K562 (cell line): Measurements from ENCODE around the gene SDR39U1. TPM values are rescaled to one million over a fixed set of nuclear protein-coding genes. Genes with fewer than 3 reads are reported as not detected.

Experiments
- HIVEP1 ChIP-seq: fragments of 250-450 bp; sonication (Bioruptor Pico); IDR thresholded peaks from 2 replicates; pipeline ENCODE4 v1.4.0; 2020; ENCODE audit warnings: mild to moderate bottlenecking
- NFIC ChIP-seq: fragments of 450-650 bp; IDR thresholded peaks from 2 replicates; pipeline ENCODE4 v1.6.1; 2017; ENCODE audit warnings: mild to moderate bottlenecking, inconsistent platforms
- ZNF133 ChIP-seq: fragments of 250-450 bp; sonication (Bioruptor Pico); IDR thresholded peaks from 2 replicates; pipeline ENCODE4 v1.4.0; 2020; ENCODE audit warnings: mild to moderate bottlenecking
- ZNF354B ChIP-seq: fragments of 250-450 bp; sonication (Bioruptor Pico); IDR thresholded peaks from 2 replicates; pipeline ENCODE4 v1.4.0; 2020
- ZNF696 ChIP-seq: fragments of 250-450 bp; sonication (Bioruptor Pico); conservative IDR thresholded peaks from 2 replicates; pipeline ENCODE4 v1.4.0; 2020; ENCODE audit warnings: mild to moderate bottlenecking, moderate library complexity
- ZSCAN29 ChIP-seq: fragments of 450-650 bp; IDR thresholded peaks from 2 replicates; pipeline ENCODE4 v1.6.1; 2017
- polyA plus RNA-seq, 8 experiments: library from polyadenylated mRNA; depleted of rRNA in 4 of 8; stranded (reverse) in 5 of 8; unstranded in 3 of 8; fragments of >200 nt; fragmentation: Nextera tagmentation in 2 of 8; fragmentation: Illumina TruSeq in 1 of 8; extraction: Ambion mirVana in 2 of 8; extraction: Trizol in 1 of 8; gene quantifications; 2 replicates each; pipeline versions ENCODE4 v1.2.1 to v1.2.3, GENCODE V29; 2011 to 2014; ENCODE audit warnings: inconsistent platforms in 1 of 8, missing spikeins in 1 of 8
- total RNA-seq, 7 experiments: library from RNA; depleted of rRNA in 6 of 7; stranded (reverse); fragments of >200 nt in 6 of 7; fragmentation: Illumina TruSeq in 2 of 7; extraction: Trizol in 2 of 7; gene quantifications; 2 replicates each; pipeline versions ENCODE4 v1.2.1 to v1.2.3, GENCODE V29; 2011 to 2021; ENCODE audit warnings: low replicate concordance in 1 of 7
- TF ChIP-seq, protein P1 (sequence below): fragments of 200-800 bp; sonication (Bioruptor generic); IDR thresholded peaks from 2 replicates; pipeline ENCODE4 v1.6.1; 2016; ENCODE audit warnings: missing genetic modification characterization, missing compliant biosample characterization
- TF ChIP-seq, protein P2 (sequence below): fragments of 250-450 bp; sonication (Bioruptor Pico); IDR thresholded peaks from 2 replicates; pipeline ENCODE4 v1.5.0; 2021; ENCODE audit warnings: mild to moderate bottlenecking, moderate library complexity
- TF ChIP-seq, protein P3 (sequence below), 2 experiments: fragments of 450-650 bp; IDR thresholded peaks; 2 replicates each; pipeline ENCODE4 v1.6.1; 2016

SDR39U1 gene
- total and polyA plus RNA-seq, 9 of the 15 experiments (the other 6 are each of a cell fraction or from before 2014, with no cell fraction given): 10.4 to 56.1 (median 19.8) TPM

DNA sequence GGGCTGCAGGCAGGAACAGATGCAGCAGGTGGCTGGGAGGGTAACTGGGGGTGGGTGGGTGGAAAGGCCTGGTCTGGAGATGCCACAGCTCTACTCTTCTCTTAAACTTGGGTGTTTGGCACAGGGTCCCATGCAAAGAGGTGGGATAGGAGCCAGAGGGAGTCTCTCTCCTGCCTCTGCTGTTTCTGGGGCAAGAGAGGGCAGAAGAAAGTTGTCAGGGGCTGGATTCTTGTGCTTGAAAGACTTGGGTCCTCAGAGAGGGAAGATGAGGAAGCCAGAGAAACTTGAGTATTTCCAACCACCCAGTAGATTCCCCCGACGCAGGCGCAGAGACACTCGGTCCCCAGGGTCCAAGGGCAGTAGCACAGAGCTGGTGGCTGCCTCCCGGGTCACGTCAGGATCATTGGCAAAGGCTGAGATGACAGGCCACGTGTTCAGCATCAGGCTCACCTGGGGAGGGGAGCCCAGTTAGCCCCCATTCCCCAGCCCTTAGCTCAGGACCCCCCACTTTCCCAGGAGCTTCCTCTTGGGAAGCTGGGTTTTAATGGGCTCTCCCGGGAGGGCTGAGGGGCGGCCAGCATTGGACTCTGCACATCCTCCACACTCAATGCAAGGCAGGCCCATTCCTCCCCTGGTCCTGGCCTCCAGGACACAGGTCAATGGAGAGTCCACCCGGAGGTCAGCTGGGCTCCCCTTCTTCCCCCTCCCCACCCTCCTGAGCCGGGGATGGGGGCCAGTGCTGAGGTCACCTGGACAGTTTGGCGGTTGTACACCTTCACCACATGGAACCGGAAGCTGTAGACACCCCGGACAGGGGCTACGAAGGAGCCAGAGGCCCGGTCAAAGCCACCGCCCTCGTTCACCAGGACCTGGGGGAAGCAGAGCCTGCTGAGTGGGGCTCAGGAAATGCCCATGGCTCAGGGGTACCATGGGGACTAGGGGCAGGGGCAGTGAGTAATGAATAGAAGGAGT, 14.8 kb downstream of the SDR39U1 start (continued):
- TF ChIP-seq, protein P1, sequence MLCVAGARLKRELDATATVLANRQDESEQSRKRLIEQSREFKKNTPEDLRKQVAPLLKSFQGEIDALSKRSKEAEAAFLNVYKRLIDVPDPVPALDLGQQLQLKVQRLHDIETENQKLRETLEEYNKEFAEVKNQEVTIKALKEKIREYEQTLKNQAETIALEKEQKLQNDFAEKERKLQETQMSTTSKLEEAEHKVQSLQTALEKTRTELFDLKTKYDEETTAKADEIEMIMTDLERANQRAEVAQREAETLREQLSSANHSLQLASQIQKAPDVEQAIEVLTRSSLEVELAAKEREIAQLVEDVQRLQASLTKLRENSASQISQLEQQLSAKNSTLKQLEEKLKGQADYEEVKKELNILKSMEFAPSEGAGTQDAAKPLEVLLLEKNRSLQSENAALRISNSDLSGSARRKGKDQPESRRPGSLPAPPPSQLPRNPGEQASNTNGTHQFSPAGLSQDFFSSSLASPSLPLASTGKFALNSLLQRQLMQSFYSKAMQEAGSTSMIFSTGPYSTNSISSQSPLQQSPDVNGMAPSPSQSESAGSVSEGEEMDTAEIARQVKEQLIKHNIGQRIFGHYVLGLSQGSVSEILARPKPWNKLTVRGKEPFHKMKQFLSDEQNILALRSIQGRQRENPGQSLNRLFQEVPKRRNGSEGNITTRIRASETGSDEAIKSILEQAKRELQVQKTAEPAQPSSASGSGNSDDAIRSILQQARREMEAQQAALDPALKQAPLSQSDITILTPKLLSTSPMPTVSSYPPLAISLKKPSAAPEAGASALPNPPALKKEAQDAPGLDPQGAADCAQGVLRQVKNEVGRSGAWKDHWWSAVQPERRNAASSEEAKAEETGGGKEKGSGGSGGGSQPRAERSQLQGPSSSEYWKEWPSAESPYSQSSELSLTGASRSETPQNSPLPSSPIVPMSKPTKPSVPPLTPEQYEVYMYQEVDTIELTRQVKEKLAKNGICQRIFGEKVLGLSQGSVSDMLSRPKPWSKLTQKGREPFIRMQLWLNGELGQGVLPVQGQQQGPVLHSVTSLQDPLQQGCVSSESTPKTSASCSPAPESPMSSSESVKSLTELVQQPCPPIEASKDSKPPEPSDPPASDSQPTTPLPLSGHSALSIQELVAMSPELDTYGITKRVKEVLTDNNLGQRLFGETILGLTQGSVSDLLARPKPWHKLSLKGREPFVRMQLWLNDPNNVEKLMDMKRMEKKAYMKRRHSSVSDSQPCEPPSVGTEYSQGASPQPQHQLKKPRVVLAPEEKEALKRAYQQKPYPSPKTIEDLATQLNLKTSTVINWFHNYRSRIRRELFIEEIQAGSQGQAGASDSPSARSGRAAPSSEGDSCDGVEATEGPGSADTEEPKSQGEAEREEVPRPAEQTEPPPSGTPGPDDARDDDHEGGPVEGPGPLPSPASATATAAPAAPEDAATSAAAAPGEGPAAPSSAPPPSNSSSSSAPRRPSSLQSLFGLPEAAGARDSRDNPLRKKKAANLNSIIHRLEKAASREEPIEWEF (CRISPR knock-in tag): no peak
- TF ChIP-seq ZNF696 (CRISPR knock-in tag) (no peak), ZNF133 (CRISPR knock-in tag) (no peak), HIVEP1 (CRISPR knock-in tag) (no peak), ZNF354B (CRISPR knock-in tag) (no peak), ZSCAN29 (no peak), NFIC (no peak)
- TF ChIP-seq, protein P2, sequence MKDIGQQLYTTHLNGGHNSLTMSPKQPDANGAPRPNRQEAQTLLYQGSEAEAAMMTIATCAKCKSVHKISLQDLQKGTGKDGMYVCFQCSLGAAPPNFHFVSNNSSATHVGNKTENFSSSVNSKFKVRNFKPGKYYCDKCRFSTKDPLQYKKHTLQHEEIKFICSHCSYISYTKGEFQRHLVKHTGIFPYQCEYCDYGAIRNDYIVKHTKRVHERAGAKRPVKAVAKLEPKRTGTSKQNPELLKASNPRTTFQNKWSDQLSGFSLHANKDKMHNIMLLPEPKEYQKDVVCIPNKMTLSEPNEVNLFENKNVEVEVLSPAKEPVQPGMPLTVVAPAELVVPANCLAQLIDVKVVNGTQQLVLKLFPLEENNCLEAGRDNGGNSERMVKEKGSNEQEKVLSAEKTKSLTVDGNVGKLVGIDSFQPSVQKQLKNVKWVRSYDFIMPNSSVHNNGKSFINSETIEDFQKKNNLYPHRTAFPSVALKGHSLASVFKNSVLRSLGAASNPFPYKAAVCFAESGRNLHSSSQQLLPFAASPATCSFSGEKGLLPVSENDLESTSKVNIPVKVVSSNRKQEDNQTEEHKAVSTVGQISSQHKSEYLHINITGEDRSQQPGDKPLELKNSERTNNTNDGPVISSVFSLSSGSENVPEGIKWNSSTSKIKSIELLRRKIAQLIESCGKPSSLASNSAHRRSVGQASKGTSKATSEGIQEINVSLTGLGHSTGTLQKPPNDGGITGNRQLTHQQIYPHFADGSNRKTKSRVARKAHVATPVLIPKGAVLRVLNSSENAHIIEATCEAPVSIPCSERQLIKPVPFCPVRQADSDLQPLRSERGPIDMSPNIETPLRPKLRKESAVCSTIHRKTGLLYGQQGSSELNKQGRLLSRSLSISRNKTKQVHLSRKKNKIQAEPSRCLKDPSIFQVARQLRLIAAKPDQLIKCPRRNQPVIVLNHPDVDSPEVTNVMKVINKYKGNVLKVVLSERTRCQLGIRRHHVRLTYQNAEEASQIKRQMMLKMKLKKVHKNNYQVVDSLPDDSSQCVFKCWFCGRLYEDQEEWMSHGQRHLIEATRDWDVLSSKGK: no peak
- TF ChIP-seq, protein P3, sequence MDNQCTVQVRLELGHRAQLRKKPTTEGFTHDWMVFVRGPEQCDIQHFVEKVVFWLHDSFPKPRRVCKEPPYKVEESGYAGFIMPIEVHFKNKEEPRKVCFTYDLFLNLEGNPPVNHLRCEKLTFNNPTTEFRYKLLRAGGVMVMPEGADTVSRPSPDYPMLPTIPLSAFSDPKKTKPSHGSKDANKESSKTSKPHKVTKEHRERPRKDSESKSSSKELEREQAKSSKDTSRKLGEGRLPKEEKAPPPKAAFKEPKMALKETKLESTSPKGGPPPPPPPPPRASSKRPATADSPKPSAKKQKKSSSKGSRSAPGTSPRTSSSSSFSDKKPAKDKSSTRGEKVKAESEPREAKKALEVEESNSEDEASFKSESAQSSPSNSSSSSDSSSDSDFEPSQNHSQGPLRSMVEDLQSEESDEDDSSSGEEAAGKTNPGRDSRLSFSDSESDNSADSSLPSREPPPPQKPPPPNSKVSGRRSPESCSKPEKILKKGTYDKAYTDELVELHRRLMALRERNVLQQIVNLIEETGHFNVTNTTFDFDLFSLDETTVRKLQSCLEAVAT (IDR thresholded peaks at IDR 0.05): no peak
